ENCODE data around the gene CNPY4.
"Not testable (repeated sequence)": the region's sequence is repeated elsewhere in the genome, so short reads cannot be mapped to it uniquely, and the experiment has no call there.

Gene CNPY4

GRCh38 chr7:100119970-100120732 is 717 bp downstream of the CNPY4 start:
- peak; percentile 58 for DNase-seq

GRCh38 chr7:100120733-100121036 is 1.3 kb downstream of the CNPY4 start:
- DNase-seq: no peak

- DNase-seq: no peak
Measured at GRCh38 chr7:100122067-100122466, 2.6 kb downstream of the CNPY4 start.

GRCh38 chr7:100122568-100122967 is 3.1 kb downstream of the CNPY4 start:
- no peak for DNase-seq

GRCh38 chr7:100124301-100125230 is 5.1 kb downstream of the CNPY4 start:
- no peak for DNase-seq

- DNase-seq: peak; percentile 77
Measured at GRCh38 chr7:100126239-100126930, 7.0 kb downstream of the CNPY4 start.

- peak; percentile 88 for DNase-seq
Measured at GRCh38 chr7:100126931-100127865, 7.8 kb downstream of the CNPY4 start, which contains the start of gene MBLAC1. Gene MBLAC1, plus strand, starts transcription at chr7:100126967. Its CDS starts 429 bp downstream, at chr7:100127396.

- no peak for DNase-seq
Measured at GRCh38 chr7:100127866-100128636, 8.6 kb downstream of the CNPY4 start.

GRCh38 chr7:100128637-100128963 is 9.2 kb downstream of the CNPY4 start:
- DNase-seq: no peak

GRCh38 chr7:100130220-100130607 is 10.8 kb downstream of the CNPY4 start:
- not testable (repeated sequence) for DNase-seq

- DNase-seq: peak; percentile 24
Measured at GRCh38 chr7:100130608-100131453, 11.4 kb downstream of the CNPY4 start.

- no peak for DNase-seq
Measured at GRCh38 chr7:100132126-100132525, 12.7 kb downstream of the CNPY4 start.

- peak; percentile 79 for DNase-seq
Measured at GRCh38 chr7:100132697-100133151, 13.3 kb downstream of the CNPY4 start.

GRCh38 chr7:100137851-100138760 is 18.7 kb downstream of the CNPY4 start:
- DNase-seq: peak; percentile 10

GRCh38 chr7:100141555-100141949 is 22.1 kb downstream of the CNPY4 start:
- no peak for DNase-seq

- no peak for DNase-seq
Measured at GRCh38 chr7:100142461-100142860, 23.0 kb downstream of the CNPY4 start.

GRCh38 chr7:100146350-100146749 is 26.9 kb downstream of the CNPY4 start:
- DNase-seq: not testable (repeated sequence)

- no peak for DNase-seq
Measured at GRCh38 chr7:100147278-100147677, 27.8 kb downstream of the CNPY4 start.

- DNase-seq: no peak
Measured at GRCh38 chr7:100148225-100148558, 28.8 kb downstream of the CNPY4 start.

All from kidney glomerular epithelial cell (primary cell).